ENCODE data around the gene RPL31.

- TF ChIP-seq, protein P1, sequence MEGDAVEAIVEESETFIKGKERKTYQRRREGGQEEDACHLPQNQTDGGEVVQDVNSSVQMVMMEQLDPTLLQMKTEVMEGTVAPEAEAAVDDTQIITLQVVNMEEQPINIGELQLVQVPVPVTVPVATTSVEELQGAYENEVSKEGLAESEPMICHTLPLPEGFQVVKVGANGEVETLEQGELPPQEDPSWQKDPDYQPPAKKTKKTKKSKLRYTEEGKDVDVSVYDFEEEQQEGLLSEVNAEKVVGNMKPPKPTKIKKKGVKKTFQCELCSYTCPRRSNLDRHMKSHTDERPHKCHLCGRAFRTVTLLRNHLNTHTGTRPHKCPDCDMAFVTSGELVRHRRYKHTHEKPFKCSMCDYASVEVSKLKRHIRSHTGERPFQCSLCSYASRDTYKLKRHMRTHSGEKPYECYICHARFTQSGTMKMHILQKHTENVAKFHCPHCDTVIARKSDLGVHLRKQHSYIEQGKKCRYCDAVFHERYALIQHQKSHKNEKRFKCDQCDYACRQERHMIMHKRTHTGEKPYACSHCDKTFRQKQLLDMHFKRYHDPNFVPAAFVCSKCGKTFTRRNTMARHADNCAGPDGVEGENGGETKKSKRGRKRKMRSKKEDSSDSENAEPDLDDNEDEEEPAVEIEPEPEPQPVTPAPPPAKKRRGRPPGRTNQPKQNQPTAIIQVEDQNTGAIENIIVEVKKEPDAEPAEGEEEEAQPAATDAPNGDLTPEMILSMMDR (conservative IDR thresholded peaks at IDR 0.05 in 1 of 2, IDR thresholded peaks at IDR 0.05 in 1 of 2; ENCODE audit: low read depth in 1 of 2, low read length in 2 of 2), result peak; percentile 80
- TF ChIP-seq EZH2 (IDR thresholded peaks at IDR 0.05; ENCODE audit: low read length, missing control alignments), result no peak
These were observed 10.7 kb downstream of the RPL31 start for GRCh38 chr2:101012706-101013181.

Measured in fibroblast of lung (primary cell).